ENCODE measurements around the gene CKLF.

DNA sequence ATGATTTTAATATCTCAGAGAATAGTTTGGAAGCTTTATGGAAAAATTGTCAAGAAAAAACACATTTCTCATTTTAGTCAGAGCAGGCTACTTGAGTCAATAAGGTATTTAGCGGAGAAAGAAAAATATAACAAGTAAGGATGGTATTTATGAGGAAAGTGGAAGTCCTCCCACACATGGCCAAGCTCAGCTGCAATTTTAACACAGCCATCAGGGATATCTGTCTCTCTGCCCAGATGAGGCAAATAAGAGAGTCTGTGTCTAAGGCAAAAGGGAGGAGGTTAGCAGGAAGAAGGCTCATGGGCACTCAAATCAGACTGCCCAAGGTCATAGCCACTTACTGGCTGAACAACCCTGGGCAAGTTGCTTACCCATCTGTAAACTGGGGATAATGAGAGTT, 21.7 kb downstream of the CKLF start:
- TF ChIP-seq, protein P1, sequence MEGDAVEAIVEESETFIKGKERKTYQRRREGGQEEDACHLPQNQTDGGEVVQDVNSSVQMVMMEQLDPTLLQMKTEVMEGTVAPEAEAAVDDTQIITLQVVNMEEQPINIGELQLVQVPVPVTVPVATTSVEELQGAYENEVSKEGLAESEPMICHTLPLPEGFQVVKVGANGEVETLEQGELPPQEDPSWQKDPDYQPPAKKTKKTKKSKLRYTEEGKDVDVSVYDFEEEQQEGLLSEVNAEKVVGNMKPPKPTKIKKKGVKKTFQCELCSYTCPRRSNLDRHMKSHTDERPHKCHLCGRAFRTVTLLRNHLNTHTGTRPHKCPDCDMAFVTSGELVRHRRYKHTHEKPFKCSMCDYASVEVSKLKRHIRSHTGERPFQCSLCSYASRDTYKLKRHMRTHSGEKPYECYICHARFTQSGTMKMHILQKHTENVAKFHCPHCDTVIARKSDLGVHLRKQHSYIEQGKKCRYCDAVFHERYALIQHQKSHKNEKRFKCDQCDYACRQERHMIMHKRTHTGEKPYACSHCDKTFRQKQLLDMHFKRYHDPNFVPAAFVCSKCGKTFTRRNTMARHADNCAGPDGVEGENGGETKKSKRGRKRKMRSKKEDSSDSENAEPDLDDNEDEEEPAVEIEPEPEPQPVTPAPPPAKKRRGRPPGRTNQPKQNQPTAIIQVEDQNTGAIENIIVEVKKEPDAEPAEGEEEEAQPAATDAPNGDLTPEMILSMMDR (conservative IDR thresholded peaks at IDR 0.05; ENCODE audit: low read depth, low read length): no peak
- no peak for TF ChIP-seq EZH2 (IDR thresholded peaks at IDR 0.05; ENCODE audit: borderline replicate concordance, low read depth, low read length, poor library complexity, severe bottlenecking)

Data from A673 (cell line).